Mammary epithelial cell (primary cell): Measurements from ENCODE around the gene ARMC8.

Experiments used
- CTCF ChIP-seq, 2 donors: IDR thresholded peaks in 1 of 2; conservative IDR thresholded peaks in 1 of 2; 2 replicates each; pipeline ENCODE4 v1.5.1; 2011 to 2012; ENCODE audit warnings: inconsistent platforms in 2 of 2, low read length in 2 of 2, mild to moderate bottlenecking in 2 of 2, control low read depth in 1 of 2, low read depth in 1 of 2; ENCODE audit not compliant: insufficient read depth in 1 of 2; ENCODE audit errors: extremely low read depth in 1 of 2
- EZH2 ChIP-seq: IDR thresholded peaks from 2 replicates; pipeline ENCODE4 v1.6.1; 2012; ENCODE audit warnings: low read length, inconsistent platforms, borderline replicate concordance

DNA sequence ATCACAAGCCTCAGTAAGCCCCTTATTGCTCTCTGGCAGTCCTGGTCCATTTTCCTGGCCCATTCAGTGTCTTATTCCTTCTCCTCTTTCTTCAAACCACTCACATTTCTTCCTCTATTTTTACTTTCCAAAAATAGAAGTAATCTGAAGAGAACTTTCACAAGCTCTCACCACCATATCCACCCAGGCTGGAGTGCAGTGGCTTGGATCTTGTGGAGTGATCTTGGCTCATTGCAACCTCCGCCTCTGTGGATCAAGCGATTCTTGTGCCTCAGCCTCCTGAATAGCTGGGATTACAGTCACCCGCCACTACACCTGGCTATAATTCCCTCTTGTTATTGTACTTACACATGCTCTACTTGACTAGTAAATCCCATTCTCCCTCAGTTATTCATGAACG, 16.8 kb downstream of the ARMC8 start:
- TF ChIP-seq CTCF (conservative IDR thresholded peaks at IDR 0.05 in 1 of 2, IDR thresholded peaks at IDR 0.05 in 1 of 2; ENCODE audit: extremely low read depth in 1 of 2, insufficient read depth in 1 of 2, low read depth in 1 of 2, low read length in 2 of 2) (no peak), EZH2 (no peak)
